Activated B cell treated with CpG ODN at 0.5 μM for 24 hours (primary cell): ENCODE results near the gene PLEKHF1. TPM values are rescaled to one million over a fixed set of nuclear protein-coding genes. Genes with fewer than 3 reads are reported as not detected.
A peak's percentile ranks its signal among the peaks of the same experiment; 100 is the strongest.

Source experiments
- ATAC-seq: fragments of 200-7000 bp; cut with Tn5 transposase; one replicate; pipeline ENCODE4 v1.10.0; 2021; ENCODE audit warnings: low read depth, mild to moderate bottlenecking, moderate library complexity
- CTCF ChIA-PET: fragments of 350-600 bp; sonication (Branson Sonifier 250); formaldehyde crosslinking; loops from one replicate; lab custom pipeline; 2021; ENCODE audit warnings: antibody characterized with exemption; lab: Charles Lee
- POLR2A ChIA-PET: fragments of 350-600 bp; sonication (Branson Sonifier 250); formaldehyde crosslinking; loops from one replicate; lab custom pipeline; 2021; ENCODE audit warnings: antibody characterized with exemption; lab: Charles Lee
- DNase-seq: peaks from one replicate; pipeline ENCODE4 v3.0.0; 2022
- H3K27ac Mint-ChIP-seq: one replicate; pipeline ENCODE4 v1.8.0; 2020; ENCODE audit warnings: mixed read lengths
- H3K27me3 Mint-ChIP-seq: one replicate; pipeline ENCODE4 v1.8.0; 2021; ENCODE audit warnings: mixed read lengths
- H3K36me3 Mint-ChIP-seq: one replicate; pipeline ENCODE4 v1.8.0; 2021; ENCODE audit warnings: low read depth, mixed read lengths
- H3K4me1 Mint-ChIP-seq: one replicate; pipeline ENCODE4 v1.8.0; 2021; ENCODE audit warnings: mixed read lengths
- H3K4me3 Mint-ChIP-seq: one replicate; pipeline ENCODE4 v1.8.0; 2020; ENCODE audit warnings: mild to moderate bottlenecking, mixed read lengths
- H3K9me3 Mint-ChIP-seq: one replicate; pipeline ENCODE4 v1.8.0; 2020; ENCODE audit warnings: mixed read lengths
- intact Hi-C: fragments of 100-400 bp; cut with micrococcal nuclease; formaldehyde crosslinking; loops from one replicate; pipeline ENCODE4 v1.15.1; 2024
- total RNA-seq: library from RNA; stranded (reverse); gene quantifications from 2 replicates; pipeline ENCODE4 v1.2.3, GENCODE V29; 2022
- TF ChIP-seq, protein P1 (sequence below): fragments of 200-600 bp; IDR thresholded peaks from one replicate; pipeline ENCODE4 v1.8.0; 2022; ENCODE audit warnings: antibody characterized with exemption, mild to moderate bottlenecking

The PLEKHF1 gene
- total RNA-seq, 1 donor from 2014 or later: 5.5 TPM

- Mint-ChIP-seq H3K9me3 (no peaks in the 10 kb centered on the region), H3K4me3 (no peak overlapping the region), H3K27me3 (no peaks in the 10 kb centered on the region), H3K27ac (no peak overlapping the region), H3K4me1 (peaks cover 9% of the 10 kb centered on the region), H3K36me3 (peaks cover 46% of the 10 kb centered on the region)
- ATAC-seq: no peak
- ChIA-PET CTCF (interaction anchor here (1.8 kb wide), 1 partner anchor 9 kb away, joined by 7 read pairs; no protein-coding TSS in a partner anchor), POLR2A (no interaction called here)
- no peak for DNase-seq
- TF ChIP-seq, protein P1, sequence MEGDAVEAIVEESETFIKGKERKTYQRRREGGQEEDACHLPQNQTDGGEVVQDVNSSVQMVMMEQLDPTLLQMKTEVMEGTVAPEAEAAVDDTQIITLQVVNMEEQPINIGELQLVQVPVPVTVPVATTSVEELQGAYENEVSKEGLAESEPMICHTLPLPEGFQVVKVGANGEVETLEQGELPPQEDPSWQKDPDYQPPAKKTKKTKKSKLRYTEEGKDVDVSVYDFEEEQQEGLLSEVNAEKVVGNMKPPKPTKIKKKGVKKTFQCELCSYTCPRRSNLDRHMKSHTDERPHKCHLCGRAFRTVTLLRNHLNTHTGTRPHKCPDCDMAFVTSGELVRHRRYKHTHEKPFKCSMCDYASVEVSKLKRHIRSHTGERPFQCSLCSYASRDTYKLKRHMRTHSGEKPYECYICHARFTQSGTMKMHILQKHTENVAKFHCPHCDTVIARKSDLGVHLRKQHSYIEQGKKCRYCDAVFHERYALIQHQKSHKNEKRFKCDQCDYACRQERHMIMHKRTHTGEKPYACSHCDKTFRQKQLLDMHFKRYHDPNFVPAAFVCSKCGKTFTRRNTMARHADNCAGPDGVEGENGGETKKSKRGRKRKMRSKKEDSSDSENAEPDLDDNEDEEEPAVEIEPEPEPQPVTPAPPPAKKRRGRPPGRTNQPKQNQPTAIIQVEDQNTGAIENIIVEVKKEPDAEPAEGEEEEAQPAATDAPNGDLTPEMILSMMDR: no peak
- intact Hi-C loops: no loop called here
These were observed 37.7 kb downstream of the PLEKHF1 start for GRCh38 chr19:29702963-29703320.

DNA sequence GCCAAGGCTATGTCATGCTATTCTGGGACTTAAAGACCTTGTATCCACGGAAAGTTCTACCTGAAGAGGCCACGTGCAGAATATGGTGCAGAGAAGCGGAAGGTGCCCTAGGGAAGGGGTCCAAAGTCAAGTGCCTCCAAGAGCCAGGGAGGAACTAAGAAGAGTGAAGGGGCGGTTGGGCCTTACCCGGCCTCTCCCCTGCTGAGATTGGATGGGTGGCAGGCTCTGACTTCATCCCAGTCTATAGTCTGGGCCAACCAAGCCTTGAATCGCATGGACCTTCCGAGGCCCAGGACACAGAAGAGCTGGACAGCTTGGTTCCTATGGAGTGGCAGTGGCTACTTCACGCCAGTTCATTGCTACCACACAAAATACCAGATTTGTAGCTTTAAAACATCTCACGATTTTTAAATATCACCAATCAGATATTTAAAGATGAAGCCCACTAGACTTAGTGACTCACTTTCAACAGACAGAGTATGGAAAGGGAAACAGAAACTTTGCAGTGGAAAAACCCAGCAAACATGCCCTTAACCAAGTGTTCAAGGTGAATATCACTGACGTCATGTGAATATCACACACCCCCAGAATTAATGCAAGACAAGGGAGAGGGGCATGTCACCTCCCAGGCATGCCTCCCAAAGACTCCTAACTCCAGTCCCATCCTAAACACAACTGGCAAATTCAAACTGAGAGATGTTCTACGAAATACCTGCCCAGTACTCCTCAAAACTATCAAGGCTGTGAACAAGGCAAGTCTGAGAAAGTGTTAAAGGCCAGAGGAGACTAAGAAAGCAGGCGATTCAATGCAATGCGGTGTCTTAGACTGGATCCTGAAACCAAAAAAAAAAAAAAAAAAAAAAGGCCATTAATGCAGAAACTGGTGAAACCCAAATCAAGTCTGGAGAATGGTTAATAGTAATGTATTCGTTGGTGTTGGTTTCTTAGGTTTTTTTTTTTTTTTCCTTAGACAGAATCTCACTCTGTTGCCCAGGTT, 39.6 kb downstream of the PLEKHF1 start:
- POLR2A ChIA-PET: interaction anchor here (1.0 kb wide), 1 partner anchor 12 kb away, joined by 4 read pairs; no protein-coding TSS in a partner anchor
- no peaks in the 10 kb centered on the region for H3K9me3 Mint-ChIP-seq
- H3K27ac Mint-ChIP-seq: peak overlapping the region; percentile 59
- peaks cover 18% of the 10 kb centered on the region for H3K4me1 Mint-ChIP-seq
- H3K36me3 Mint-ChIP-seq: peaks cover 55% of the 10 kb centered on the region
- ATAC-seq (peak; percentile 47), DNase-seq (no peak)
- intact Hi-C loops: no loop called here
- CTCF ChIA-PET: interaction anchor here (1.8 kb wide), 1 partner anchor 10 kb away, joined by 7 read pairs; no protein-coding TSS in a partner anchor
- no peaks in the 10 kb centered on the region for H3K27me3 Mint-ChIP-seq
- H3K4me3 Mint-ChIP-seq: no peak overlapping the region
- TF ChIP-seq, protein P1: no peak

DNA sequence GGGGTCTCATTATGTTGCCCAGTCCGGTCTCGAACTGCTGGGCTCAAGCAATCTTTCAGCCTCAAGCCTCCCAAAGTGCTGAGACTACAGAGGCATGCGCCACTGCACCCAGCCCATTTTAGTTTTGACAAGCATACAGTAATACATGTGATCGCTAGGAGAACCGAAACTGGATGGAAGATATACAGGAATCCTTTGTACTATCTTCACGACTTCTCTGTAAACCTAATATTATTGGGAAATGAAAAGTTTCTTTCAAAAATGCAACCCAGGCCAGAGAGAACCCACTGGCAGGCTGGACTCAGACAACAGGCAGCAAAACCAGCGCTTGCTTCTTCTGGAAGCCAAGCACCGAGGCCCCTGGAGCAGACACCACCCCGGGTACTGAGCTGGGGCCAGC, 40.4 kb downstream of the PLEKHF1 start:
- POLR2A ChIA-PET: no interaction called here
- CTCF ChIA-PET: no interaction called here
- H3K9me3 Mint-ChIP-seq: no peaks in the 10 kb centered on the region
- H3K36me3 Mint-ChIP-seq: peaks cover 58% of the 10 kb centered on the region
- no peaks in the 10 kb centered on the region for H3K27me3 Mint-ChIP-seq
- H3K4me1 Mint-ChIP-seq: peaks cover 26% of the 10 kb centered on the region
- intact Hi-C loops: no loop called here
- no peak overlapping the region for H3K4me3 Mint-ChIP-seq
- H3K27ac Mint-ChIP-seq: no peak overlapping the region
- TF ChIP-seq, protein P1: no peak
- DNase-seq (no peak), ATAC-seq (no peak)

- POLR2A ChIA-PET: no interaction called here
These were observed 41.4 kb downstream of the PLEKHF1 start for GRCh38 chr19:29706635-29707034.

More at GRCh38 chr19:29706635-29707034, 41.4 kb downstream of the PLEKHF1 start:
- ATAC-seq: no peak
- DNase-seq: no peak
- CTCF ChIA-PET: no interaction called here
- H3K36me3 Mint-ChIP-seq: peaks cover 55% of the 10 kb centered on the region
- TF ChIP-seq, protein P1: no peak
- intact Hi-C loops: no loop called here
- H3K27me3 Mint-ChIP-seq: no peaks in the 10 kb centered on the region
- H3K4me1 Mint-ChIP-seq: peaks cover 30% of the 10 kb centered on the region
- H3K9me3 Mint-ChIP-seq: no peaks in the 10 kb centered on the region
- H3K27ac Mint-ChIP-seq: no peak overlapping the region
- H3K4me3 Mint-ChIP-seq: no peak overlapping the region
